ENCODE measurements around the gene IRF2.

Gene IRF2

GRCh38 chr4:184406958-184407391 is 67.4 kb downstream of the IRF2 start:
- Histone ChIP-seq H3K18ac (ENCODE audit: low read length) (no peak overlapping the region), H3K23ac (ENCODE audit: low read length) (no peak overlapping the region), H3K79me2 (ENCODE audit: control insufficient read depth, insufficient read depth, low read length, poor library complexity) (no peaks in the 10 kb centered on the region), H3K4me2 (ENCODE audit: low read length) (no peak overlapping the region), H4K91ac (ENCODE audit: low read depth, low read length) (no peak overlapping the region), H2BK120ac (ENCODE audit: insufficient read depth, low read length, poor library complexity) (no peak overlapping the region), H3K14ac (ENCODE audit: low read length) (no peak overlapping the region), H3K9ac (ENCODE audit: low read length) (no peak overlapping the region), H2AFZ (ENCODE audit: insufficient read depth, low read length, poor library complexity) (no peak overlapping the region), H3K79me1 (ENCODE audit: low read length) (no peaks in the 10 kb centered on the region), H2BK12ac (ENCODE audit: low read length) (no peak overlapping the region), H3K9me3 (ENCODE audit: insufficient read depth, low read depth, low read length) (no peaks in the 10 kb centered on the region), H3K27ac (ENCODE audit: low read depth, low read length) (no peak overlapping the region), H3K4me3 (ENCODE audit: low read depth, low read length) (no peak overlapping the region), H3K36me3 (ENCODE audit: control insufficient read depth in 1 of 2, insufficient read depth in 2 of 2, low read length in 2 of 2) (peaks cover 4 to 8% of the 10 kb centered on the region in 2 experiments), H3K4me1 (ENCODE audit: control insufficient read depth in 1 of 2, insufficient read depth in 2 of 2, low read length in 2 of 2) (no peaks in the 10 kb centered on the region), H3K27me3 (ENCODE audit: insufficient read depth, low read length) (no peaks in the 10 kb centered on the region), H3K4ac (ENCODE audit: low read depth, low read length) (no peak overlapping the region), H2AK5ac (ENCODE audit: low read length) (no peak overlapping the region), H4K12ac (ENCODE audit: low read depth, low read length) (no peak overlapping the region), H4K8ac (ENCODE audit: low read depth, low read length) (no peak overlapping the region), H2BK5ac (ENCODE audit: low read depth, low read length, poor library complexity) (no peak overlapping the region)
- no CpG with 5 or more reads among the region's 6 CpGs for WGBS (ENCODE audit: extremely low coverage, insufficient coverage, insufficient read length)
- DNase-seq, result no peak

- no peak overlapping the region for H3K18ac ChIP-seq (ENCODE audit: low read length)
- no peak overlapping the region for H2AK5ac ChIP-seq (ENCODE audit: low read length)
- no peak overlapping the region for H3K23ac ChIP-seq (ENCODE audit: low read length)
- no peak overlapping the region for H3K27ac ChIP-seq (ENCODE audit: low read depth, low read length)
- no peak overlapping the region for H3K9ac ChIP-seq (ENCODE audit: low read length)
- DNase-seq, result no peak
- no peak overlapping the region for H3K4me2 ChIP-seq (ENCODE audit: low read length)
- H2AFZ ChIP-seq (ENCODE audit: insufficient read depth, low read length, poor library complexity), result no peak overlapping the region
- H3K79me1 ChIP-seq (ENCODE audit: low read length), result no peaks in the 10 kb centered on the region
- peaks cover 4% of the 10 kb centered on the region in 2 experiments for H3K36me3 ChIP-seq (ENCODE audit: control insufficient read depth in 1 of 2, insufficient read depth in 2 of 2, low read length in 2 of 2)
- no peak overlapping the region for H3K4ac ChIP-seq (ENCODE audit: low read depth, low read length)
- no peaks in the 10 kb centered on the region for H3K79me2 ChIP-seq (ENCODE audit: control insufficient read depth, insufficient read depth, low read length, poor library complexity)
- no peak overlapping the region for H4K91ac ChIP-seq (ENCODE audit: low read depth, low read length)
- H3K14ac ChIP-seq (ENCODE audit: low read length), result no peak overlapping the region
- no peaks in the 10 kb centered on the region for H3K27me3 ChIP-seq (ENCODE audit: insufficient read depth, low read length)
- H4K12ac ChIP-seq (ENCODE audit: low read depth, low read length), result no peak overlapping the region
- no peak overlapping the region for H4K8ac ChIP-seq (ENCODE audit: low read depth, low read length)
- H2BK120ac ChIP-seq (ENCODE audit: insufficient read depth, low read length, poor library complexity), result no peak overlapping the region
- no peaks in the 10 kb centered on the region for H3K9me3 ChIP-seq (ENCODE audit: insufficient read depth, low read depth, low read length)
- H3K4me1 ChIP-seq (ENCODE audit: control insufficient read depth in 1 of 2, insufficient read depth in 2 of 2, low read length in 2 of 2), result no peaks in the 10 kb centered on the region
- H2BK12ac ChIP-seq (ENCODE audit: low read length), result no peak overlapping the region
- H2BK5ac ChIP-seq (ENCODE audit: low read depth, low read length, poor library complexity), result no peak overlapping the region
- H3K4me3 ChIP-seq (ENCODE audit: low read depth, low read length), result no peak overlapping the region
Measured at GRCh38 chr4:184404047-184404446, 70.3 kb downstream of the IRF2 start.

GRCh38 chr4:184403384-184403781 is 71.0 kb downstream of the IRF2 start:
- H2AFZ ChIP-seq (ENCODE audit: insufficient read depth, low read length, poor library complexity), result no peak overlapping the region
- no peak overlapping the region for H3K9ac ChIP-seq (ENCODE audit: low read length)
- no peaks in the 10 kb centered on the region for H3K79me2 ChIP-seq (ENCODE audit: control insufficient read depth, insufficient read depth, low read length, poor library complexity)
- H3K27ac ChIP-seq (ENCODE audit: low read depth, low read length), result no peak overlapping the region
- WGBS (ENCODE audit: extremely low coverage, insufficient coverage, insufficient read length), result no CpG with 5 or more reads among the region's 1 CpG
- H3K4ac ChIP-seq (ENCODE audit: low read depth, low read length), result no peak overlapping the region
- no peaks in the 10 kb centered on the region for H3K4me1 ChIP-seq (ENCODE audit: control insufficient read depth in 1 of 2, insufficient read depth in 2 of 2, low read length in 2 of 2)
- no peak overlapping the region for H2AK5ac ChIP-seq (ENCODE audit: low read length)
- H3K79me1 ChIP-seq (ENCODE audit: low read length), result no peaks in the 10 kb centered on the region
- no peak overlapping the region for H3K18ac ChIP-seq (ENCODE audit: low read length)
- H4K91ac ChIP-seq (ENCODE audit: low read depth, low read length), result no peak overlapping the region
- no peak overlapping the region for H3K14ac ChIP-seq (ENCODE audit: low read length)
- no peak for DNase-seq
- no peak overlapping the region for H4K12ac ChIP-seq (ENCODE audit: low read depth, low read length)
- no peak overlapping the region for H2BK5ac ChIP-seq (ENCODE audit: low read depth, low read length, poor library complexity)
- H4K8ac ChIP-seq (ENCODE audit: low read depth, low read length), result no peak overlapping the region
- H3K4me2 ChIP-seq (ENCODE audit: low read length), result no peak overlapping the region
- H2BK120ac ChIP-seq (ENCODE audit: insufficient read depth, low read length, poor library complexity), result no peak overlapping the region
- H3K9me3 ChIP-seq (ENCODE audit: insufficient read depth, low read depth, low read length), result no peaks in the 10 kb centered on the region
- no peak overlapping the region for H3K4me3 ChIP-seq (ENCODE audit: low read depth, low read length)
- no peak overlapping the region for H3K23ac ChIP-seq (ENCODE audit: low read length)
- no peak overlapping the region for H2BK12ac ChIP-seq (ENCODE audit: low read length)
- no peaks in the 10 kb centered on the region for H3K27me3 ChIP-seq (ENCODE audit: insufficient read depth, low read length)
- H3K36me3 ChIP-seq (ENCODE audit: control insufficient read depth in 1 of 2, insufficient read depth in 2 of 2, low read length in 2 of 2), result peaks cover 7 to 8% of the 10 kb centered on the region in 2 experiments

GRCh38 chr4:184402740-184403383 is 71.5 kb downstream of the IRF2 start:
- no peak overlapping the region for H2AK5ac ChIP-seq (ENCODE audit: low read length)
- no peak overlapping the region for H3K4me3 ChIP-seq (ENCODE audit: low read depth, low read length)
- H3K27me3 ChIP-seq (ENCODE audit: insufficient read depth, low read length), result no peaks in the 10 kb centered on the region
- no peak overlapping the region for H4K91ac ChIP-seq (ENCODE audit: low read depth, low read length)
- no peaks in the 10 kb centered on the region for H3K4me1 ChIP-seq (ENCODE audit: control insufficient read depth in 1 of 2, insufficient read depth in 2 of 2, low read length in 2 of 2)
- H3K14ac ChIP-seq (ENCODE audit: low read length), result no peak overlapping the region
- H2BK5ac ChIP-seq (ENCODE audit: low read depth, low read length, poor library complexity), result no peak overlapping the region
- no peak overlapping the region for H2BK12ac ChIP-seq (ENCODE audit: low read length)
- no peak overlapping the region for H4K12ac ChIP-seq (ENCODE audit: low read depth, low read length)
- H2AFZ ChIP-seq (ENCODE audit: insufficient read depth, low read length, poor library complexity), result no peak overlapping the region
- no peak overlapping the region for H3K27ac ChIP-seq (ENCODE audit: low read depth, low read length)
- no CpG with 5 or more reads among the region's 14 CpGs for WGBS (ENCODE audit: extremely low coverage, insufficient coverage, insufficient read length)
- H3K4ac ChIP-seq (ENCODE audit: low read depth, low read length), result no peak overlapping the region
- peaks cover 9 to 10% of the 10 kb centered on the region in 2 experiments for H3K36me3 ChIP-seq (ENCODE audit: control insufficient read depth in 1 of 2, insufficient read depth in 2 of 2, low read length in 2 of 2)
- no peaks in the 10 kb centered on the region for H3K79me2 ChIP-seq (ENCODE audit: control insufficient read depth, insufficient read depth, low read length, poor library complexity)
- no peak overlapping the region for H3K9ac ChIP-seq (ENCODE audit: low read length)
- no peak overlapping the region for H4K8ac ChIP-seq (ENCODE audit: low read depth, low read length)
- H2BK120ac ChIP-seq (ENCODE audit: insufficient read depth, low read length, poor library complexity), result no peak overlapping the region
- H3K79me1 ChIP-seq (ENCODE audit: low read length), result no peaks in the 10 kb centered on the region
- no peak overlapping the region for H3K23ac ChIP-seq (ENCODE audit: low read length)
- H3K4me2 ChIP-seq (ENCODE audit: low read length), result no peak overlapping the region
- no peak for DNase-seq
- H3K18ac ChIP-seq (ENCODE audit: low read length), result no peak overlapping the region
- no peaks in the 10 kb centered on the region for H3K9me3 ChIP-seq (ENCODE audit: insufficient read depth, low read depth, low read length)
